Progenitor cell of endocrine pancreas (in vitro differentiated cells): Measurements from ENCODE around the gene PGAP1. TPM values are rescaled to one million over a fixed set of nuclear protein-coding genes. Genes with fewer than 3 reads are reported as not detected.

Experiments used
- DNase-seq: peaks from one replicate; pipeline ENCODE4 v3.0.0; 2021; ENCODE audit warnings: low spot score; ENCODE audit not compliant: unreplicated experiment
- H3K27ac Mint-ChIP-seq: 2 replicates; pipeline ENCODE4 v1.8.0; 2021; ENCODE audit warnings: mild to moderate bottlenecking, moderate library complexity, mixed read lengths
- H3K27me3 Mint-ChIP-seq: 2 replicates; pipeline ENCODE4 v1.8.0; 2021; ENCODE audit warnings: mixed read lengths
- H3K36me3 Mint-ChIP-seq: 2 replicates; pipeline ENCODE4 v1.8.0; 2022; ENCODE audit warnings: mixed read lengths; ENCODE audit not compliant: insufficient read depth
- H3K4me1 Mint-ChIP-seq: 2 replicates; pipeline ENCODE4 v1.8.0; 2021; ENCODE audit warnings: low read depth, mixed read lengths
- H3K4me3 Mint-ChIP-seq: 2 replicates; pipeline ENCODE4 v1.8.0; 2021; ENCODE audit warnings: low read depth, mild to moderate bottlenecking, moderate library complexity, mixed read lengths
- H3K9me3 Mint-ChIP-seq: 2 replicates; pipeline ENCODE4 v1.8.0; 2021; ENCODE audit warnings: low read depth, mixed read lengths
- total RNA-seq: library from RNA; stranded (reverse); gene quantifications from 2 replicates; pipeline ENCODE4 v1.2.1, GENCODE V29; 2021
- TF ChIP-seq, protein P1 (sequence below): fragments of 200-600 bp; sonication (generic); IDR thresholded peaks from one replicate; pipeline ENCODE4 v1.5.0; 2021; ENCODE audit warnings: antibody characterized with exemption, mild to moderate bottlenecking; ENCODE audit not compliant: unreplicated experiment

Gene PGAP1
- total RNA-seq, 1 donor from 2014 or later, result 54.8 TPM

DNA sequence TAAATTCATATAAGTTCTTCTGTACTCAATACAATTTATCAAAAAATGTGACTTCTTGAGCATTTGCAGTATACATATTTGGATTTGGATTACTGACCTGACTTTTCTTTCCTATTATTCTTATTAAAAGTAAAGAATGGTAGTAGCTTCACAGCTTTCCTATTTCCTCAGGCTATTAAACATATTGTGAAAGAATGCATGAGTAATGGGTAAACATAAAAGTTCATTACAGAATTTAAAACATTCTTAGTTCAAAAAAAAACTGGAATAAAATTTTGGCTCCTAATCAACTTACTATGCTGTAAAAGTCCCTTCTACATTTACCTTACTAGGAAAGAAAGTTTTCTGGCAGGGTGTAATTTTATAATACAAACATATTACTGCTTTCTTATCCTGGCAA is 90.1 kb downstream of the PGAP1 start:
- TF ChIP-seq, protein P1, sequence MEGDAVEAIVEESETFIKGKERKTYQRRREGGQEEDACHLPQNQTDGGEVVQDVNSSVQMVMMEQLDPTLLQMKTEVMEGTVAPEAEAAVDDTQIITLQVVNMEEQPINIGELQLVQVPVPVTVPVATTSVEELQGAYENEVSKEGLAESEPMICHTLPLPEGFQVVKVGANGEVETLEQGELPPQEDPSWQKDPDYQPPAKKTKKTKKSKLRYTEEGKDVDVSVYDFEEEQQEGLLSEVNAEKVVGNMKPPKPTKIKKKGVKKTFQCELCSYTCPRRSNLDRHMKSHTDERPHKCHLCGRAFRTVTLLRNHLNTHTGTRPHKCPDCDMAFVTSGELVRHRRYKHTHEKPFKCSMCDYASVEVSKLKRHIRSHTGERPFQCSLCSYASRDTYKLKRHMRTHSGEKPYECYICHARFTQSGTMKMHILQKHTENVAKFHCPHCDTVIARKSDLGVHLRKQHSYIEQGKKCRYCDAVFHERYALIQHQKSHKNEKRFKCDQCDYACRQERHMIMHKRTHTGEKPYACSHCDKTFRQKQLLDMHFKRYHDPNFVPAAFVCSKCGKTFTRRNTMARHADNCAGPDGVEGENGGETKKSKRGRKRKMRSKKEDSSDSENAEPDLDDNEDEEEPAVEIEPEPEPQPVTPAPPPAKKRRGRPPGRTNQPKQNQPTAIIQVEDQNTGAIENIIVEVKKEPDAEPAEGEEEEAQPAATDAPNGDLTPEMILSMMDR, result no peak
- Mint-ChIP-seq H3K9me3 (no peaks in the 10 kb centered on the region), H3K4me1 (no peaks in the 10 kb centered on the region), H3K36me3 (peaks cover 9% of the 10 kb centered on the region), H3K27me3 (no peaks in the 10 kb centered on the region), H3K4me3 (no peak overlapping the region), H3K27ac (no peak overlapping the region)
- DNase-seq, result no peak

DNA sequence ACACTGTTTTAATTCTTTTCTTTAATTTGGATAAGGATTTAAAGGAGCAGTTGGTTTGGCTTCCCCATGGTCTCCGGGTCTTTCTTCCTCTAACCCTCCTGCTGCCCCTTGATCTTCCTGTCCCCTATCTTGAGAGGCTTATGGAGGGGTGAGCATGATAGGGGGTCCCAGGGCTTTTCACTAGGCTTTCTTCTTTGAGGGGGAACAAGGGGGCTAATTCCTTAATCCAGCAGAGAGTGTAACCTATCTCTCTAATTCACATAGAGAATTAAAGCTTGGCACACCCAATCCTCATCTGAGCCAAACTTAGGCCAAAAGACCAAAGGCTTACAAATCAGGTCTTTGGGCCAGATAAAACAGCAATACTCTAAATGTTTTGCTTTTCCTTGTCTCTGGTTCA is 95.8 kb downstream of the PGAP1 start:
- no peaks in the 10 kb centered on the region for H3K27me3 Mint-ChIP-seq
- peaks cover 4% of the 10 kb centered on the region for H3K36me3 Mint-ChIP-seq
- DNase-seq, result no peak
- H3K4me3 Mint-ChIP-seq, result no peak overlapping the region
- H3K27ac Mint-ChIP-seq, result peak overlapping the region; percentile 39
- no peaks in the 10 kb centered on the region for H3K9me3 Mint-ChIP-seq
- TF ChIP-seq, protein P1, result no peak
- H3K4me1 Mint-ChIP-seq, result peaks cover 3% of the 10 kb centered on the region

DNA sequence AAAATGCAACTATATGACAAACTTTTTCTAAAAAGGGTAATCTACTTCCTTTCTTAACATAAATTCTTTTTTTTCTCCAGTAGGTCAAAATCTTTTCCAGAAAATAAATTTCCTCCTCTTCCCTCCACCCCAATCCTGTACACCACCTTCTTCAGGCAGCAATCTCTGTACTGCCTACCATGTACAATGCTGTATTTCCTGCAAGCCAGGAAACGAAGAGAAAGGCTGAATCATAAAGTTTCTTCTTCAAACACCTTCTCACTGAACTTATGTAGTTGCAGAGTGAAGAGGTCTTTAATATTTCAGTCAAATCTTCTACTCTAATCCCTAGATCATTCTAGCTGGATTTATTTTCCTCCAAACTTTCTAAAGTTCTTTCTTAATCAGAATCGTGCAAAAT is 99.2 kb downstream of the PGAP1 start:
- no peak overlapping the region for H3K4me3 Mint-ChIP-seq

DNA sequence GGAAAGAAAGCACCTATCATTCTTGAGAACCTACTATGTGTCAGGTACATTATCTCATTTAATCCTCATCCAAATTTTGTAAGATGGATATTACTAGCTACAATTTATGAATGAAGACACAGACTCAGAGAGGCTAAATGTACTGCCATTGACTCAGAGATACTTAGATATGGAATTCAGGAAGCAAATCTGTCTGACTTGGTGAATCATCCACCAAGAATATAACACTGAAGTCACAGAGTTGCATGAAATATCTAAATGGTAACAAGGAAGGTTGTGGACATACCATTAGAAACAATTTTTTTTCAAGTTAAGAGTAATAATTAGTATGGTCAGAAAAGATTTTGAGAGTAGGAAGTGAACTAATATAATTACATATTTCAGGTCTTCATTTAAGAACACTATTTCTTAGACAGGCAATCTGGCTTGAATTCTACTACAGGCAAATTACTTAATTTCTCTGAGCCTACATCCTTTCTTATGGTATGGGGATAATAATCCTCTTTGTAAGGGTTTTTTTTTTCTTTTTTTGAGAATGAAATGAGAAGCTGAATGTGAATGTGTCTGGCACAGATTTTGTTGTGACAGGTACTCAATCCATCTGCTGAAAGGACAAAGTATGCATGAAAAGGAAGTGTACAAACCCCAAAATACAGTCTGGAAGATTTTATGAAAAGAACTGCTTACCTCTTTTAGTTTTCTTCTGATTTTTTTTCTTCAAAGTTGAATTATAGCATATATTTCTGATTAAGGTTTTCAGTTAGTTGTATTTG is 102.6 kb downstream of the PGAP1 start:
- peaks cover 3% of the 10 kb centered on the region for H3K4me1 Mint-ChIP-seq
- TF ChIP-seq, protein P1, result no peak
- H3K4me3 Mint-ChIP-seq, result no peak overlapping the region
- no peaks in the 10 kb centered on the region for H3K27me3 Mint-ChIP-seq
- peaks cover 4% of the 10 kb centered on the region for H3K9me3 Mint-ChIP-seq
- H3K36me3 Mint-ChIP-seq, result no peaks in the 10 kb centered on the region
- DNase-seq, result no peak
- no peak overlapping the region for H3K27ac Mint-ChIP-seq

More for the DNA sequence above, 99.2 kb downstream of the PGAP1 start:
- Mint-ChIP-seq H3K36me3 (peaks cover 4% of the 10 kb centered on the region), H3K27me3 (no peaks in the 10 kb centered on the region), H3K4me1 (peaks cover 3% of the 10 kb centered on the region), H3K27ac (no peak overlapping the region), H3K9me3 (no peaks in the 10 kb centered on the region)
- TF ChIP-seq, protein P1, result no peak
- DNase-seq, result no peak

DNA sequence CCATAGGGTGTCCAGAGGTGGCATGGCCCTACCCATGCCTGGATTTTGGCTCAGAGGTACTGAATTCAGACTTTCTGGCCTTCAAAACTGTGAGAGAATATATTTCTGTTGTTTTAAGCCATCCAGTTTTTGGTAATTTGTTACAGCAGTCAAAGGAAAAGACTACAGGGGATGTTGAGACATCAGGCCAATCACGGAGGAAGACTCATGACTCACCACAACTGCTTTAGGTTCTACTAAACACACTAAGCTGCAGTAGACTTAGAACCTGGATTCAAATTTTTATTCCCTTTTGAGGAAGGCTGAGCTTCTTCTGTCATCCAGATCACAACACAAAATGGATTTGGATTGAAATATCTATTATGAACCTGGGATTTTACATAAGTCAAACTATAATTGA is 105.3 kb downstream of the PGAP1 start:
- Mint-ChIP-seq H3K27me3 (no peaks in the 10 kb centered on the region), H3K27ac (no peak overlapping the region), H3K36me3 (peaks cover 3% of the 10 kb centered on the region)

More for the DNA sequence above, 105.3 kb downstream of the PGAP1 start:
- H3K9me3 Mint-ChIP-seq, result peaks cover 17% of the 10 kb centered on the region
- TF ChIP-seq, protein P1, result no peak
- H3K4me3 Mint-ChIP-seq, result no peak overlapping the region
- no peak for DNase-seq
- H3K4me1 Mint-ChIP-seq, result no peaks in the 10 kb centered on the region
